K562 (cell line): ENCODE data around the gene PCMTD2. TPM values are rescaled to one million over a fixed set of nuclear protein-coding genes. Genes with fewer than 3 reads are reported as not detected.
A peak's percentile ranks its signal among the peaks of the same experiment; 100 is the strongest.

ENCODE experiments used
- ATAC-seq: fragments of 200-7000 bp; cut with Tn5 transposase; 3 replicates; pipeline ENCODE4 v1.9.1; 2020; ENCODE audit warnings: moderate library complexity
- BruUV-seq: library from RNA; stranded (reverse); fragments of 400-500 nt; replicated peaks from 2 replicates; lab custom pipeline; 2021; lab: Mats Ljungman, UMichigan
- CTCF ChIA-PET: fragments of 300-600 bp; formaldehyde crosslinking; extraction: SDS; loops from one replicate; lab custom pipeline; 2021; ENCODE audit warnings: low intra/inter-chr PET ratio; lab: Yijun Ruan, JAX
- POLR2A ChIA-PET: fragments of 300-600, 350-650 bp; sonication (Branson Sonifier 250); formaldehyde crosslinking; extraction: SDS; loops from one replicate; lab custom pipeline; 2021; ENCODE audit warnings: antibody characterized with exemption, inconsistent platforms; lab: Yijun Ruan, JAX
- DNase-seq, 4 experiments: peaks; one replicate each; pipeline versions ENCODE4 v3.0.0 to v3.0.0-alpha.2; 2011 to 2018; ENCODE audit warnings: low spot score in 3 of 4, mixed read lengths in 3 of 4; ENCODE audit errors: extremely low read depth in 1 of 4
- FAIRE-seq: peaks from 2 replicates; lab custom pipeline; 2011; peaks lifted over from hg19 to GRCh38; lab: Jason Lieb, UNC
- H2AFZ ChIP-seq: 2 replicates; pipeline ENCODE4 v1.6.0; 2011; ENCODE audit warnings: low read depth, low read length, control low read depth, inconsistent platforms
- H3K27ac ChIP-seq: fragments of 200-600 bp; 3 replicates; pipeline ENCODE4 v1.8.0; 2011; ENCODE audit warnings: low read depth, mild to moderate bottlenecking, control low read depth, inconsistent platforms, low read length, moderate library complexity, mixed read lengths; ENCODE audit errors: extremely low read depth
- H3K27me3 ChIP-seq, 2 experiments: fragments of 300-600 bp in 1 of 2; 2 replicates in 1 of 2; 3 replicates in 1 of 2; pipeline versions ENCODE4 v1.6.0 to v1.8.0; 2011; ENCODE audit warnings: inconsistent platforms in 2 of 2, low read length in 2 of 2, mild to moderate bottlenecking in 1 of 2, mixed read lengths in 1 of 2, moderate library complexity in 1 of 2; ENCODE audit not compliant: control insufficient read depth in 2 of 2, insufficient read depth in 2 of 2
- H3K36me3 ChIP-seq: fragments of 300-600 bp; 3 replicates; pipeline ENCODE4 v1.8.0; 2011; ENCODE audit warnings: mild to moderate bottlenecking, low read length, inconsistent platforms; ENCODE audit not compliant: control insufficient read depth, insufficient read depth
- H3K4me1 ChIP-seq, 2 experiments: fragments of 200-600 bp in 1 of 2; replicated peaks in 1 of 2; 2 replicates in 1 of 2; 3 replicates in 1 of 2; pipeline versions ENCODE4 v1.5.1 to v1.8.0; 2011; ENCODE audit warnings: inconsistent platforms in 2 of 2, low read length in 2 of 2, mild to moderate bottlenecking in 1 of 2, mixed read lengths in 1 of 2, moderate library complexity in 1 of 2; ENCODE audit not compliant: control insufficient read depth in 2 of 2, insufficient read depth in 2 of 2
- H3K4me2 ChIP-seq: 2 replicates; pipeline ENCODE4 v1.6.1; 2011; ENCODE audit warnings: low read length, control low read depth, inconsistent platforms, mixed read lengths; ENCODE audit not compliant: insufficient read depth
- H3K4me3 ChIP-seq: fragments of 200-600 bp; sonication (generic), shearing (Covaris generic); 2 replicates; pipeline ENCODE4 v1.5.1; 2016; ENCODE audit warnings: control low read depth, inconsistent platforms
- H3K79me2 ChIP-seq: fragments of 200-600 bp; 3 replicates; pipeline ENCODE4 v1.8.0; 2011; ENCODE audit warnings: low read length, inconsistent platforms; ENCODE audit not compliant: control insufficient read depth, insufficient read depth
- H3K9ac ChIP-seq, 2 experiments: 2 replicates each; pipeline versions ENCODE4 v1.6.0 to v1.6.1; 2011; ENCODE audit warnings: low read depth in 2 of 2, low read length in 2 of 2, control low read depth in 1 of 2, inconsistent platforms in 1 of 2, mild to moderate bottlenecking in 1 of 2, mixed read lengths in 1 of 2; ENCODE audit not compliant: insufficient read depth in 1 of 2
- H3K9me1 ChIP-seq: one replicate; pipeline ENCODE4 v1.6.0; 2011; ENCODE audit warnings: inconsistent platforms, mild to moderate bottlenecking, low read length, moderate library complexity; ENCODE audit not compliant: control insufficient read depth, insufficient read depth
- H3K9me3 ChIP-seq: replicated peaks from 2 replicates; pipeline ENCODE4 v1.5.1; 2011; ENCODE audit warnings: low read depth, low read length, inconsistent platforms; ENCODE audit not compliant: control insufficient read depth, insufficient read depth
- H4K20me1 ChIP-seq: replicated peaks from 2 replicates; pipeline ENCODE4 v1.6.1; 2011; ENCODE audit warnings: low read length, inconsistent platforms, mixed read lengths; ENCODE audit not compliant: control insufficient read depth, insufficient read depth
- BCOR ChIP-seq: fragments of 450-650 bp; IDR thresholded peaks from 2 replicates; pipeline ENCODE4 v1.6.1; 2016
- CEBPB ChIP-seq: fragments of 450-650 bp; IDR thresholded peaks from 2 replicates; pipeline ENCODE4 v1.6.1; 2016; ENCODE audit warnings: missing genetic modification characterization, missing compliant biosample characterization
- EGR1 ChIP-seq: fragments of 450-650 bp; conservative IDR thresholded peaks from 2 replicates; pipeline ENCODE4 v1.6.1; 2017; ENCODE audit warnings: mild to moderate bottlenecking
- GTF2E2 ChIP-seq: fragments of 200-800 bp; sonication (Bioruptor generic); IDR thresholded peaks from 2 replicates; pipeline ENCODE4 v1.6.1; 2016; ENCODE audit warnings: missing genetic modification characterization, missing compliant biosample characterization
- POLR3G ChIP-seq: IDR thresholded peaks from 2 replicates; pipeline ENCODE4 v1.6.1; 2011; ENCODE audit not compliant: insufficient read length, insufficient replicate concordance; ENCODE audit errors: extremely low read depth
- POU5F1 ChIP-seq: fragments of 150-350 bp; IDR thresholded peaks from 2 replicates; pipeline ENCODE4 v1.6.1; 2014; ENCODE audit warnings: borderline replicate concordance, low read length, low read depth, mild to moderate bottlenecking; ENCODE audit not compliant: partially characterized antibody
- PTRF ChIP-seq: fragments of 450-650 bp; IDR thresholded peaks from 2 replicates; pipeline ENCODE4 v1.6.1; 2016; ENCODE audit warnings: mild to moderate bottlenecking, missing genetic modification characterization, missing compliant biosample characterization
- RAD21 ChIP-seq, 2 experiments: fragments of 250-450 bp in 1 of 2; fragments of 450-650 bp in 1 of 2; sonication (Bioruptor Pico) in 1 of 2; formaldehyde crosslinking in 1 of 2; IDR thresholded peaks in 1 of 2; conservative IDR thresholded peaks in 1 of 2; 2 replicates each; pipeline versions ENCODE4 v1.4.0 to v1.8.0; 2020 to 2022; ENCODE audit warnings: mild to moderate bottlenecking in 2 of 2, moderate library complexity in 1 of 2
- SMAD3 ChIP-seq: fragments of 450-650 bp; formaldehyde crosslinking; conservative IDR thresholded peaks from 2 replicates; pipeline ENCODE4 v1.4.0; 2020; ENCODE audit warnings: mild to moderate bottlenecking
- TRIM28 ChIP-seq: fragments of 450-650 bp; IDR thresholded peaks from 2 replicates; pipeline ENCODE4 v1.6.1; 2017
- XRCC3 ChIP-seq: fragments of 450-650 bp; IDR thresholded peaks from 2 replicates; pipeline ENCODE4 v1.6.1; 2017; ENCODE audit warnings: mild to moderate bottlenecking, moderate library complexity
- WGBS: fragments of 100-300 bp; shearing (Covaris generic); methylation state at CpG from one replicate; pipeline ENCODE4 v1.1.6; 2016; ENCODE audit warnings: low coverage, mixed read lengths; ENCODE audit not compliant: insufficient coverage; ENCODE audit errors: missing lambda C conversion rate; 5-methylcytosine and 5-hydroxymethylcytosine counted together
- in situ Hi-C: fragments of 300-500 bp; cut with MboI; formaldehyde crosslinking; loops from 4 replicates; pipeline ENCODE4 v1.15.0; 2018; ENCODE audit warnings: inconsistent platforms, mixed read lengths
- intact Hi-C: fragments of 100-400 bp; cut with micrococcal nuclease; formaldehyde crosslinking; loops from 2 replicates; pipeline ENCODE4 v1.14.2; 2022
- polyA plus RNA-seq, 8 experiments: library from polyadenylated mRNA; depleted of rRNA in 4 of 8; stranded (reverse) in 5 of 8; unstranded in 3 of 8; fragments of >200 nt; fragmentation: Nextera tagmentation in 2 of 8; fragmentation: Illumina TruSeq in 1 of 8; extraction: Ambion mirVana in 2 of 8; extraction: Trizol in 1 of 8; gene quantifications; 2 replicates each; pipeline versions ENCODE4 v1.2.1 to v1.2.3, GENCODE V29; 2011 to 2014; ENCODE audit warnings: inconsistent platforms in 1 of 8, missing spikeins in 1 of 8
- total RNA-seq, 7 experiments: library from RNA; depleted of rRNA in 6 of 7; stranded (reverse); fragments of >200 nt in 6 of 7; fragmentation: Illumina TruSeq in 2 of 7; extraction: Trizol in 2 of 7; gene quantifications; 2 replicates each; pipeline versions ENCODE4 v1.2.1 to v1.2.3, GENCODE V29; 2011 to 2021; ENCODE audit warnings: low replicate concordance in 1 of 7
- TF ChIP-seq, protein P1 (sequence below): sonication (generic); formaldehyde crosslinking; IDR thresholded peaks from 2 replicates; pipeline ENCODE4 v1.8.1; 2023; ENCODE audit warnings: mild to moderate bottlenecking, missing genetic modification reagents

Gene PCMTD2
- total and polyA plus RNA-seq, 9 of the 15 experiments (the other 6 are each of a cell fraction or from before 2014, with no cell fraction given), result 11.3 to 49.3 (median 28.4) TPM

DNA sequence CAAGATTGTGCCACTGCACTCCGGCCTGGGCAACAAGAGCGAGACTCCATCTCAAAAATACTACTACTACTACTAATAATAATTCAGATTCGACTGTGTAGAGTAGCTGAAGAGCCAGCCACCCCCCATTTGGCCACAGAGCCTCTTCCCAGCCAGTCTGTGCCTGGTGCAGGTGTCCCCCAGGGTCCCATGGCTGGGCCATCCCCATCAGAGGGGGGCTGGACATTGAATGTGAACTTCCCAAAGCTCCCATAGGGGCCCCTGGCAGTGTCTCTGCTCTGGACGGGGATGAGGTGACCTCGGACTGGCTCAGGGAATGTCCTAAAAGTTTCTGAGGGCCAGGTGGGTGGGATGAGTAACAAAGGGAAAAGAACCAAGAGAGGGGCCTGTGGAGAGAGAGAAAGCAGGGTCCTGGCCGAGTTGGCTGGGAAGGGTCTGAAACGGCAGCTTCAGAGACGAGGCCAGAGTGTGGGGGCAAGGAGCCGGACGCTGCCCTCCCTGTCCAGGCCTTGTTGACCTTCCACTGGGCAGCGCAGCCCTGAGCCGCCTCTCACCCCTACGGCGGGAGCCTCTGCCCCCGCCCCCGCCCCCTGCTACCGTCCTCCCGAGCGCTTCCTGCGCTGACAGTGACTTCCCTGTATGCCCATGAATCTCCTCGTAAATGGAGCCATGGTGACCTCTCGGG lies 24.9 kb upstream of the PCMTD2 start:
- Histone ChIP-seq H3K4me3 (no peak overlapping the region), H4K20me1 (peaks cover 3% of the 10 kb centered on the region), H3K9me1 (peaks cover 6% of the 10 kb centered on the region), H3K9me3 (no peaks in the 10 kb centered on the region), H3K27ac (no peak overlapping the region), H3K4me2 (no peak overlapping the region), H3K79me2 (no peaks in the 10 kb centered on the region), H3K27me3 (peaks cover 8 to 39% of the 10 kb centered on the region in 2 experiments; a peak in 3 of 5 replicates), H2AFZ (no peak overlapping the region), H3K9ac (no peak overlapping the region), H3K4me1 (peaks cover 7 to 30% of the 10 kb centered on the region in 2 experiments; a peak in 4 of 5 replicates), H3K36me3 (no peaks in the 10 kb centered on the region)
- in situ Hi-C loops, result no loop called here
- BruUV-seq, result no TSS peak
- WGBS, result 27% methylated on average over 8 of the region's 22 CpGs
- ChIA-PET CTCF (no interaction called here), POLR2A (no interaction called here)
- DNase-seq, result no peak
- FAIRE-seq, result no peak
- intact Hi-C loops, result no loop called here
- ATAC-seq, result no peak
- TF ChIP-seq EGR1, result peak; percentile 34; the same call in 1 of the 2 replicates
- no peak for TF ChIP-seq POLR3G

DNA sequence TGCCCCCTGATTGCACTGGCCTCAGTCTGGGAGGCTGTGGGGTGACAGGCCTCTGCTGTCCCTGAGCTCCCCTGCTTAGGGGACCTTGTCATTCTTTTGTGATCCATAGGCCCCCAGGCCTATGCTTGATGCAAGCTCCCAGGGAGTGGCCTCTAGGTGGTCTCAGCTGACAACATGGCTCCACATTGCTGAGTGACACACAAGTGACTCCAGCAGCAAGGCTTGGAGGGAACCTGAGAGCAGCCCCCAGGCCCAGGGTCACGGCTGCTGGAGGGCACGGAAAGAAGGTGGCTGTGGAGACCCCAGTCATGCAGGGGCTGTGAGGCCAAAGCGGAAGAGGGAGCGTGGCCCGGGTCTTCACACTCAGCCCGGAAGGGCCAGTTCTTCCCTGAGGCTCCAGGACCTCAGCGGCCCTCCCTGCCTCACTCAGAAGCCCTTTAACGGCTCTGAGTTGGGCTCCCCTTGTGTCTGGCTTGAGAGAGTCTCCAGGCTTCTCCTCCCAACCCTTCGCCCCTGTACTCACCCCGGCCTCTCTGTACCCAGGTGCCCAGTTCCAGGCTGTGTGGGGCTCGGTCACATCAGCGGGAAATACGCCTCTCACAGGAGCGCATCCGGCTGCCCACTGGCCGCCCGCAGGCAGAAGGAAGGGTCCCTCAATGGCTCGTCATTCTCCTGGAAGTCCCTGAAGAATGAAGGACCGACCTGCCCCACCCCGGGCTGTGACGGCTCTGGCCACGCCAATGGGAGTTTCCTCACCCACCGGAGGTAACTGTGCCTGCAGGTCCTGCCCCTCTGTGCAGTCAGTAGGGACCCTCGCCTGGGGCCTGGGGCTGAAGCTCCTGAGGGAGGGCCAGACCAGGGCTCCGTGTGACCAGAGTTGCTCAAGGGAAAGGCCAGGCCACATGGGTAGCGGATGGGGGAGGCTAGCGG lies 23.7 kb upstream of the PCMTD2 start:
- H3K4me2 ChIP-seq, result no peak overlapping the region
- ChIA-PET CTCF (no interaction called here), POLR2A (no interaction called here)
- peaks cover 6% of the 10 kb centered on the region for H3K9me1 ChIP-seq
- H3K27me3 ChIP-seq, result peaks cover 8 to 43% of the 10 kb centered on the region in 2 experiments; a peak in 3 of 5 replicates
- H3K4me1 ChIP-seq, result peaks cover 4 to 23% of the 10 kb centered on the region in 2 experiments; a peak in 4 of 5 replicates
- H3K4me3 ChIP-seq, result no peak overlapping the region
- ATAC-seq (peak; percentile 48), DNase-seq (no peak), FAIRE-seq (no peak)
- H3K79me2 ChIP-seq, result no peaks in the 10 kb centered on the region
- intact Hi-C loops, result no loop called here
- 46% methylated on average over 22 of the region's 27 CpGs for WGBS
- H2AFZ ChIP-seq, result no peak overlapping the region
- in situ Hi-C loops, result no loop called here
- H3K27ac ChIP-seq, result no peak overlapping the region
- H3K9me3 ChIP-seq, result no peaks in the 10 kb centered on the region
- H3K36me3 ChIP-seq, result no peaks in the 10 kb centered on the region
- peaks cover 1% of the 10 kb centered on the region for H4K20me1 ChIP-seq
- H3K9ac ChIP-seq, result peak overlapping the region in 1 of 2 experiments; percentile 40; a peak in 2 of 4 replicates
- no TSS peak for BruUV-seq
- TF ChIP-seq PTRF (tag), result no peak
- no peak for TF ChIP-seq POU5F1
- TF ChIP-seq RAD21 (CRISPR knock-in tag; conservative IDR thresholded peaks at IDR 0.05 in 1 of 2, IDR thresholded peaks at IDR 0.05 in 1 of 2), result no peak
- no peak for TF ChIP-seq CEBPB (tag)
- no peak for TF ChIP-seq GTF2E2 (tag)
- TF ChIP-seq BCOR, result no peak
- TF ChIP-seq TRIM28, result no peak
- TF ChIP-seq, protein P1, sequence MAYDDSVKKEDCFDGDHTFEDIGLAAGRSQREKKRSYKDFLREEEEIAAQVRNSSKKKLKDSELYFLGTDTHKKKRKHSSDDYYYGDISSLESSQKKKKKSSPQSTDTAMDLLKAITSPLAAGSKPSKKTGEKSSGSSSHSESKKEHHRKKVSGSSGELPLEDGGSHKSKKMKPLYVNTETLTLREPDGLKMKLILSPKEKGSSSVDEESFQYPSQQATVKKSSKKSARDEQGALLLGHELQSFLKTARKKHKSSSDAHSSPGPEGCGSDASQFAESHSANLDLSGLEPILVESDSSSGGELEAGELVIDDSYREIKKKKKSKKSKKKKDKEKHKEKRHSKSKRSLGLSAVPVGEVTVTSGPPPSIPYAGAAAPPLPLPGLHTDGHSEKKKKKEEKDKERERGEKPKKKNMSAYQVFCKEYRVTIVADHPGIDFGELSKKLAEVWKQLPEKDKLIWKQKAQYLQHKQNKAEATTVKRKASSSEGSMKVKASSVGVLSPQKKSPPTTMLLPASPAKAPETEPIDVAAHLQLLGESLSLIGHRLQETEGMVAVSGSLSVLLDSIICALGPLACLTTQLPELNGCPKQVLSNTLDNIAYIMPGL, result no peak
- TF ChIP-seq XRCC3, result no peak
- TF ChIP-seq SMAD3 (CRISPR knock-in tag), result no peak
